Ammon's horn (tissue), 1 donor: Measurements from ENCODE around the gene RFX1.
A peak's percentile ranks its signal among the peaks of the same experiment; 100 is the strongest.

Experiments
- DNase-seq: peaks from one replicate; pipeline ENCODE4 v3.0.0-alpha.2; 2016; ENCODE audit warnings: low spot score

The RFX1 gene

GRCh38 chr19:13995878-13996765 lies 10.0 kb downstream of the RFX1 start:
- peak; percentile 1 for DNase-seq

GRCh38 chr19:13995017-13995728 lies 10.9 kb downstream of the RFX1 start:
- peak; percentile 53 for DNase-seq

GRCh38 chr19:13993590-13994300 lies 12.4 kb downstream of the RFX1 start:
- DNase-seq: peak; percentile 18

- no peak for DNase-seq
These were observed 14.1 kb downstream of the RFX1 start for GRCh38 chr19:13992025-13992424.

GRCh38 chr19:13990085-13990484 lies 16.0 kb downstream of the RFX1 start:
- no peak for DNase-seq

GRCh38 chr19:13989487-13989886 lies 16.6 kb downstream of the RFX1 start:
- DNase-seq: no peak

GRCh38 chr19:13987101-13987890 lies 18.8 kb downstream of the RFX1 start:
- DNase-seq: peak; percentile 82

- peak; percentile 82 for DNase-seq
These were observed 19.7 kb downstream of the RFX1 start for GRCh38 chr19:13986348-13986904.

GRCh38 chr19:13985771-13986347 lies 20.3 kb downstream of the RFX1 start:
- no peak for DNase-seq

- DNase-seq: no peak
These were observed 21.0 kb downstream of the RFX1 start for GRCh38 chr19:13984875-13985741.

GRCh38 chr19:13984186-13984585 lies 21.9 kb downstream of the RFX1 start:
- no peak for DNase-seq

GRCh38 chr19:13983213-13983889 lies 22.8 kb downstream of the RFX1 start:
- DNase-seq: no peak

- DNase-seq: no peak
These were observed 23.3 kb downstream of the RFX1 start for GRCh38 chr19:13982773-13983172.

- DNase-seq: no peak
These were observed 24.1 kb downstream of the RFX1 start for GRCh38 chr19:13981988-13982501.

GRCh38 chr19:13981467-13981866 lies 24.7 kb downstream of the RFX1 start:
- DNase-seq: no peak

- no peak for DNase-seq
These were observed 25.1 kb downstream of the RFX1 start for GRCh38 chr19:13981021-13981420.

GRCh38 chr19:13980340-13980739 lies 25.8 kb downstream of the RFX1 start:
- DNase-seq: no peak

- no peak for DNase-seq
These were observed 26.4 kb downstream of the RFX1 start for GRCh38 chr19:13979686-13980085.

- no peak for DNase-seq
These were observed 26.9 kb downstream of the RFX1 start for GRCh38 chr19:13979244-13979615.
